Osteocyte (in vitro differentiated cells): ENCODE measurements around the gene BPIFB2. TPM values are rescaled to one million over a fixed set of nuclear protein-coding genes. Genes with fewer than 3 reads are reported as not detected.

Experiments
- DNase-seq: peaks from one replicate; pipeline ENCODE4 v3.0.0; 2021; ENCODE audit warnings: mixed read lengths; ENCODE audit not compliant: unreplicated experiment; ENCODE audit errors: extremely low spot score
- H3K27ac Mint-ChIP-seq: one replicate; pipeline ENCODE4 v1.8.0; 2021; ENCODE audit warnings: mild to moderate bottlenecking, mixed read lengths; ENCODE audit not compliant: unreplicated experiment
- H3K27me3 Mint-ChIP-seq: one replicate; pipeline ENCODE4 v1.8.0; 2021; ENCODE audit warnings: mixed read lengths; ENCODE audit not compliant: unreplicated experiment
- H3K36me3 Mint-ChIP-seq: one replicate; pipeline ENCODE4 v1.8.0; 2021; ENCODE audit warnings: mixed read lengths; ENCODE audit not compliant: unreplicated experiment
- H3K4me1 Mint-ChIP-seq: one replicate; pipeline ENCODE4 v1.8.0; 2021; ENCODE audit warnings: mixed read lengths; ENCODE audit not compliant: unreplicated experiment
- H3K4me3 Mint-ChIP-seq: one replicate; pipeline ENCODE4 v1.8.0; 2021; ENCODE audit warnings: mild to moderate bottlenecking, moderate library complexity, mixed read lengths; ENCODE audit not compliant: unreplicated experiment
- H3K9me3 Mint-ChIP-seq: one replicate; pipeline ENCODE4 v1.8.0; 2021; ENCODE audit warnings: mixed read lengths; ENCODE audit not compliant: unreplicated experiment
- CTCF ChIP-seq: fragments of 200-600 bp; sonication (generic); IDR thresholded peaks from 2 replicates; pipeline ENCODE4 v1.5.0; 2021; ENCODE audit warnings: antibody characterized with exemption, mild to moderate bottlenecking, moderate library complexity
- total RNA-seq: library from RNA; stranded (reverse); gene quantifications from 2 replicates; pipeline ENCODE4 v1.2.1, GENCODE V29; 2021

BPIFB2 gene
- total RNA-seq, 1 donor from 2014 or later = not detected

- no peak overlapping the region for H3K4me3 Mint-ChIP-seq
- H3K36me3 Mint-ChIP-seq = no peaks in the 10 kb centered on the region
- peaks cover 2% of the 10 kb centered on the region for H3K27me3 Mint-ChIP-seq
- peaks cover 4% of the 10 kb centered on the region for H3K9me3 Mint-ChIP-seq
- no peak for TF ChIP-seq CTCF
- DNase-seq = no peak
- H3K27ac Mint-ChIP-seq = no peak overlapping the region
- H3K4me1 Mint-ChIP-seq = no peaks in the 10 kb centered on the region
These were observed 2.6 kb downstream of the BPIFB2 start for GRCh38 chr20:33010133-33010504.

- Mint-ChIP-seq H3K27me3 (peaks cover 2% of the 10 kb centered on the region), H3K4me1 (no peaks in the 10 kb centered on the region), H3K4me3 (no peak overlapping the region), H3K27ac (no peak overlapping the region), H3K36me3 (no peaks in the 10 kb centered on the region), H3K9me3 (no peaks in the 10 kb centered on the region)
- no peak for DNase-seq
- TF ChIP-seq CTCF = no peak
These were observed 3.4 kb downstream of the BPIFB2 start for GRCh38 chr20:33010674-33011449.

GRCh38 chr20:33012327-33013189 is 5.1 kb downstream of the BPIFB2 start:
- no peak overlapping the region for H3K4me3 Mint-ChIP-seq
- H3K4me1 Mint-ChIP-seq = no peaks in the 10 kb centered on the region
- no peak overlapping the region for H3K27ac Mint-ChIP-seq
- no peaks in the 10 kb centered on the region for H3K36me3 Mint-ChIP-seq
- H3K27me3 Mint-ChIP-seq = peaks cover 6% of the 10 kb centered on the region
- DNase-seq = no peak
- no peaks in the 10 kb centered on the region for H3K9me3 Mint-ChIP-seq
- TF ChIP-seq CTCF = no peak

- no peak overlapping the region for H3K27ac Mint-ChIP-seq
- no peaks in the 10 kb centered on the region for H3K9me3 Mint-ChIP-seq
- no peaks in the 10 kb centered on the region for H3K4me1 Mint-ChIP-seq
- no peaks in the 10 kb centered on the region for H3K36me3 Mint-ChIP-seq
- TF ChIP-seq CTCF = no peak
- DNase-seq = no peak
- peaks cover 6% of the 10 kb centered on the region for H3K27me3 Mint-ChIP-seq
- no peak overlapping the region for H3K4me3 Mint-ChIP-seq
These were observed 6.3 kb downstream of the BPIFB2 start for GRCh38 chr20:33013701-33014326.
